GM21717 (cell line): ENCODE measurements around the gene CCNI.

Source experiments
- ATAC-seq: cut with Tn5 transposase; IDR thresholded peaks from one replicate; pipeline ENCODE4 v1.9.1; 2021; ENCODE audit warnings: mild to moderate bottlenecking, moderate library complexity; ENCODE audit not compliant: unreplicated experiment

CCNI gene

DNA sequence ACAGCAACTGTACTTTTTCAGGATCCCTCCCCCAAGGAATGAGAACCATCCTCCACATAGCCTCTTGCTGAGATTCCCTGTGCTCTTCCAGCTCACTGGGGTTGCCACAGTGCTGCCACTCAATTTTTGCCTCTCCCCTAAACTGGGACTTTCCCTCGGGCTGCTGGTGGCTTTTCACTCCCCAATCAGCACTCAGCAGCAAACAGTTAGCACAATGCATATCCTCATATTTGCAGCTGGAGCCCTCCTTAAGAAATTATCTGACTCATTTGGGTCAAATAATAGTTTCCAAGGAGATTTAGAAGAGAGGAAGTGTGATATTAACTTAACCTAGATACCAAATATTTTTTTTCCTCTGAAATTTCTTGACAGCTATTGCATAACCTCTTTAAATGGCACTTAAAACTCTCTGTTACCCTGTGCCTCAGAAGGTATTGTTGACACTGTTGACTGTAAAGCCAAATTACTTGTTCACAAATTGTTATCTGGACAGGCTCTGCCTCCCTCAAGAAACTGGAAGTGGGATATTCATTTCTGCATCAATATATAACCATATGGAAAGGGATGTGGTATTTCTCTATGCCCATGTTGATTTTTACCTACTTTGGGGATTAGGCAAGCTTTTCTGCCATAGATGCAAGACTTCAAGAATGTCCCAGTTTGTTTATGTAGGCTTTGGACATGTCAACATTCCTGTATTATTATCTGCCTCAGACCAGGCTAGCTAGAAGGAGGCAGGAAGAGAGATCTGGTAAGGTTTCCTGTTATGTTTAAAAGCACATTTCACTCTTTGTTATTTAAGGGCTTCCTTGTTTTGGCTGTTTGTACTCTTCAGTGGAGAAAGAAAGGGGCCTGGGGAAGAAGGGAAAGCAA is 68.2 kb downstream of the CCNI start:
- peak; percentile 78 for ATAC-seq

DNA sequence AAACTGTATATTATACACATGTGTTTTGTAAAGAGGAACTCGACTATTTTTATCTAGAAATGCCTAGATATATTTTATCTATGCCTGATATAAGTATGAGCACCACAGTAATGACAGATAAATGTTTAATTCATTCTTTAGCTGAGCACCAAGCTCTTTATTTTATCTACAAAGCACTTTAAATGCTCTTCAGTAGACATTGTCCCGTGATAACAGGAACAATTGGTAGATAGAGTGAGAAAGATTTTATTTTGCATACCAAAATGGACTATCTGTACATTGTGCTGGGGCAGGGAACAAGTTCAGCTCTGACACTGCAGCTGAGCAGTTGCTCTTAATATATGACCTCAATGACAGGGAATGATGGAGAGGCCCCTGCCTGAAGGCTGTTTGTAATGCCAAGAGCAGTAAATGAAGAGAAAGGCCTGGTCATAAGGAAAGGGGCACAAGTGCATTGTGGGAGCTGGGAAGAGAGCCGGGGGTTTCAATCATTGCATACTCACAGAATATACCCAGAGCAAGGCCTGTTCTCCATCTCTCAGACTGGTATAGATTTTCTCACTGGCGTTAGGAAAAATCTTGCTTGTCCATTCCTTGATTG is 68.9 kb downstream of the CCNI start:
- ATAC-seq = peak; percentile 14

DNA sequence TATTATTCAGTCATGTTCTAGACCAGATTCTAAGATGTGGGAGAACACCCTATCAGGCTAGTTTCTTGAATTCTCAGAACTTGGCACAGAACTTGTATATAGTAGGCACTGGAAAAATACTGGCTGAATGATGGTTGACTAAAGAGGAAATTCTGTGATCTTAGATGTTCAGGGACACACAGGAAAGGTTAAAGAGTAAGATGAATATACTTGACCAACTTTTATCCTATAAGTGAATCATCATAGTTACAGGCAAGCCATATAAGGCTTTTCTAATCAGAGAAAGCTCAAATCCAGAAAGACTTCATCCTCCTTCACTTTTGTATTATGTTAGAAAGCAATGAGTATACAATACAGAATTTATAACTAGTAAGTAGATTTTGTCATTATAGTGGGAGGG is 72.4 kb downstream of the CCNI start:
- no peak for ATAC-seq

GRCh38 chr4:77002321-77003107 is 73.3 kb downstream of the CCNI start:
- ATAC-seq = no peak

- no peak for ATAC-seq
These were observed 73.9 kb downstream of the CCNI start for GRCh38 chr4:77001907-77002306.

- ATAC-seq = no peak
These were observed 77.4 kb downstream of the CCNI start for GRCh38 chr4:76998251-76998901.

DNA sequence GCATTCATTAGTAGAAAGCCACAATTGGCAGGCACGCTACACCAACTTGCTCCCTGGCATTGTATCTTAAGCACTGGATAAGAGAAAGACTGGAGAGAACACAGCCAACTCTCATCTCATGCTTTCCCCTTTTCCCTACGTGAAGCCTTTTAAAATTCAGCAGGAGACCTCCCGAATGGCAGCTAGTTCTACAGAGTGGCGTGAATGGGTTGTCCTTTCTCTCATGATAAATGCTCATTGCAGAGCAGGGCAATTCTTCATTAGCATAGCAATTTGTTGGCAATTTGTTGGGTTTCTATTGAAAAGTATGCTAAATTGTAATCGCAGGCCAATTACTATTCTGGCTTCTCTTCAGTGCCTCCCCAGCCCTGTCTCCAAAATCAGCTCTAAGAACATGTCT is 78.3 kb downstream of the CCNI start:
- no peak for ATAC-seq
